GM18526 (cell line): ENCODE measurements around the gene ANTXR1.

Experiments
- POLR2A ChIP-seq: IDR thresholded peaks from 3 replicates; pipeline ENCODE4 v1.6.1; 2011; ENCODE audit not compliant: insufficient read length; ENCODE audit errors: extremely low read depth

ANTXR1 gene

GRCh38 chr2:69212238-69213028 lies 199.5 kb downstream of the ANTXR1 start:
- no peak for TF ChIP-seq POLR2A

DNA sequence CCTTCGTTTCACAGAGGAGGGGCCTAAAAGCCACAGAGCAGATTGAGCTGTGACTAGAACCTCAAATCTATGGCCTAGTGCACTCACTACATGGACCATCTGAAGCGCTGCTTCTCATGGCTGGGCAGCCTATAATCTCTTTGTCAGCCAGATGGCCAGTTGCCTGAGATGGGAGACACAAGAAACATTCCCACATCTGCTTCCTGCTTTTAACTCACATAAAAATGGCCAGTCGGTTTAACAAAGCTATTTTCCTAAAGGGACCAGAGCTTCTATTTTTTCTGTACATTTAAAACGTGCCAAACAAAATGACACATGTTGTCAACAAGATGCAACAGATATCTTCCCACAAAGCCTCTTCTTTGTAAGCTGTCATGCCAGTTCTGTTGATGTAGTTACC lies 200.2 kb downstream of the ANTXR1 start:
- no peak for TF ChIP-seq POLR2A

DNA sequence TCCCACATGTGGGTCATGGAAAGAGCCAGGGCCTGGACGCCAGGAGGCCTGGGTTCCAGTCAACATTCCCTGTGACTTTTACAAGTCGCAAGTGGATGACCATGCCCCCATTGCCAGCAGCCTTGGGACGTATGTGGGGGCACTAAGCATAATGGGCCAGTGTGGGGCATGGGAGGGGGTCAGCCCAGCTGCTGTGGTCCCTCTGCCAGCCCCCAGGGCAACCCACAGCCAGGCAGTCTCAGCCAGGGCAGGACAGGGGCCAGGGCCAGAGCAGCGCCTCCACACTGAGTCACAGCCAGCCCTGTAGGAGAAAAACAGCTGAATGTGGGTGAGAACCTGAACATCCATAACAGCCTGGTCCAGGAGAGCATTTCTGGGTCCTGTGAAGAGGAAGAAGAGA lies 200.8 kb downstream of the ANTXR1 start:
- TF ChIP-seq POLR2A = no peak

DNA sequence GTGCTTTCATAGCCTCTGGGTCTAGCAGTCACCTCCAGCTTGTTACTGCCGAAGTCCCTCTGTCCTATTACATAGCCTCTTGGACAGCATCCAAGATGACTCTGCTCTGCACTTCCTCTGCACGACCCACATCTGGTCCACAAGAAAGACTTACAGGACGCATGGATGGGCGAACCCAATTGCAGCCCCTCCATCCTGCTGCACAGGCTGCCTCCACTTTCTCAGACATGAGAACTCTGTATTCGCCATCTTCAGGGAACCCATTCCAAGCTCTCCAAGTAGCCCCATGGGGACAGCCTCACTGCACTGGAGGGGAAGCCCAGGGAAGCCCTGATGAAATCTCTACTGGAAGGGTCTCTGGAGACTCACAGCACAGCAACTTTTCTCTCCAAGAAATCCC lies 201.9 kb downstream of the ANTXR1 start:
- no peak for TF ChIP-seq POLR2A

GRCh38 chr2:69216535-69217332 lies 203.8 kb downstream of the ANTXR1 start:
- no peak for TF ChIP-seq POLR2A

GRCh38 chr2:69217333-69218080 lies 204.5 kb downstream of the ANTXR1 start:
- TF ChIP-seq POLR2A = no peak

- no peak for TF ChIP-seq POLR2A
Observed at GRCh38 chr2:69221512-69221911, 208.5 kb downstream of the ANTXR1 start.

DNA sequence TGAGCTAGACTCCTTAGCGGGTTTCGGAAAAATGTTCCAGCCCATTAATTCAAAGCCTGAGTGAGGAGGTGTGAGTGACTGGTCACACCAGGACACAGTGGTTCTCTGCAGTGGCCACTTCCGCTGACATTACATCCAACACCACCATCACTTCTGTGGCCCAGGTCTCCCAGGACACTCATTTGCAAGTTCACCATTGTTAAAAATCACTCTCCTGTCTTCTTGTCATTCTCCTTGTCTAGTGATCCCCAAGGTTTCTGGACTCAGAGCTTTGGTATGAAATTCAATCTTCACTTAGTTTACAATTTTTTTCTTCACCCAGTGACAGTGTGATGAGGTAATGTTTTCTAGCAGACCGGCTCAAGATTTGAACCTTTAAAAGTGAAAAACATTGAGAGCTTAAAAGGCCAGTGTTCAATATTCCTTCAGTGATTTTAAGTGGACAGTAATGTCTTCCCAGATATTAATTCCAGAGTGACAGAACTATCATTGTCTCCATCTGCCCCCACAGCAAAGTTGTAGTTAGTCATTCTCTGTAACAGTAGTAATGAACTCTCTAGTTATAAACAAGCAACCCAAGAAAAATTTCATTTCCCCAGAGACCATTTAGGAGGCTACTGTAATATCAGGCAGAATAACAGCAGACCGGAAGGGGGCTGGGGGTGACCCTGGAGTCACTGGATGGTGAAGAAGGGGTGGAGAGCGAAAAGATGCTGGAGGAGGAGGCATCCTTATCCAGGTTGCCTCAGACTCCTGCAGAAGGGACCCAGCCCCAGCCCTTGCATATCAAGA lies 209.2 kb downstream of the ANTXR1 start:
- no peak for TF ChIP-seq POLR2A

DNA sequence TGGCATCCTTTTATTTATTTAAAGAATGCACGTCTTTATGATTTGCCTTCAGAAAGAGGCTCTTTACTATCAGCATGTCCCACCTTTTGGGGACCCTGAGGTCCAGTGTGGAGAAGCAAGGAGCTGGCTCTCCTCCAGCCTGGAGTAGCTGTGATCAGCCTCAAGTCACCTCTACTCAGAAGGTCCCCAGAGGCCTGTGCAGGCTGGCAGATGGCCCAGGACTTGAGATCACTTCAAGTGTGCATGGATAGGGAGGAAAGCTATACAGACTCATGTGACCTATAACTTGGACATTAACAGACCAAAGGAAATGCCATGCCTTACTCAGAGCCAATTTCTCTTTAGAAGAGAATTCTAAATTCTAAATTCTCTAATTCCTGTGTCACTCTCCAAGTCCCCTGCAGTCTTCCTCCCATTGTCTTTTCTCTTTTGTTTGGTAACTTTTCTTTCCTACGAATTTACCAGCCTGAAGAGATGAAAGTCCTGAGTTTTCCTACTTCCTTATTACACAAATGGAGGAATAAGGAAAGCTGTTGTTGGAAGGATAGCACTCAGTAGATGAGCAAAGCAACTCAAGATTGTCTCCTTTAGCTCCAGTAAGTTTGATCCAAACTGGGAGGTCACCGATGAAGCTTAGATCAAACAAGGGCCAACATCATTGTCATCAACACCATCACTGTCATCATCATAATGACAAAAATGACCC lies 210.1 kb downstream of the ANTXR1 start:
- TF ChIP-seq POLR2A = no peak

DNA sequence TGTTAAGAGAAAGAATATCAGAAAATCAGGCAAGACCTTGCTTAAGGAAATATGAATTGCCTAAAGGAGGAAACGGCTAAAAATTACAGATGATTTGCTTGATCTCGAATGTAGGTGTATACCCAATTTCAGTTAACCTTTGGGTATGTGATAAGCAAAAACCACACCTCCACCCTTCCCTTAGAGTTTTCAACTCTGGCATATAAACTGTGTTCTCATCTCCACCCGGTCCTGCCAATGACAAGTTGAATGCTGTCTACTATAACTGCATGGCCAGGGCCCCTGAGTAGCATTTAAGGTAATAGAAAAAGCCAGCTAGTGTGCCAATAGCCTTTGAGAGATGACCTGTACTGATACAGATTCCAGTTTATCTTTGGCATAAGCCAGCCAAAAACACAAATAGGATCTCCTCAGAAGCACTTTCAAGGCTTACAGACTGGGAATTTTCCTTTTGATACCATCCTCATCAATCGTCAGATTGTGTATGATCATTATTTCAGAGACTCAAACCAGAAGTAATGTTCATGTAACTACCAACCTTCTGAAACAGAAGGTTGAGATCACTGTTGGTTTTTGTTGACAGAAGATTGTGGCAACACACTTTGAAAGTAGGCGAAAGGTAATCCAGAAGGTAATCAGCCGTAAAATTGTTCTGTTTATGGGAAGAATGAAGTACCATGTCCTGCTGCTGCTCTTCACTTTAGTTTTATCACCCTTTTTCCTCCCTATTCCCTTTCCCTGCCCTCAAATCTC lies 211.0 kb downstream of the ANTXR1 start:
- TF ChIP-seq POLR2A = no peak

GRCh38 chr2:69224512-69224837 lies 211.5 kb downstream of the ANTXR1 start:
- TF ChIP-seq POLR2A = no peak

GRCh38 chr2:69225933-69226332 lies 213.0 kb downstream of the ANTXR1 start:
- TF ChIP-seq POLR2A = no peak

GRCh38 chr2:69226903-69227302 lies 213.9 kb downstream of the ANTXR1 start:
- TF ChIP-seq POLR2A = no peak

GRCh38 chr2:69227716-69228115 lies 214.7 kb downstream of the ANTXR1 start:
- TF ChIP-seq POLR2A = no peak
